ENCODE measurements around the gene LY6G5B.
A peak's percentile ranks its signal among the peaks of the same experiment; 100 is the strongest.

LY6G5B gene

DNA sequence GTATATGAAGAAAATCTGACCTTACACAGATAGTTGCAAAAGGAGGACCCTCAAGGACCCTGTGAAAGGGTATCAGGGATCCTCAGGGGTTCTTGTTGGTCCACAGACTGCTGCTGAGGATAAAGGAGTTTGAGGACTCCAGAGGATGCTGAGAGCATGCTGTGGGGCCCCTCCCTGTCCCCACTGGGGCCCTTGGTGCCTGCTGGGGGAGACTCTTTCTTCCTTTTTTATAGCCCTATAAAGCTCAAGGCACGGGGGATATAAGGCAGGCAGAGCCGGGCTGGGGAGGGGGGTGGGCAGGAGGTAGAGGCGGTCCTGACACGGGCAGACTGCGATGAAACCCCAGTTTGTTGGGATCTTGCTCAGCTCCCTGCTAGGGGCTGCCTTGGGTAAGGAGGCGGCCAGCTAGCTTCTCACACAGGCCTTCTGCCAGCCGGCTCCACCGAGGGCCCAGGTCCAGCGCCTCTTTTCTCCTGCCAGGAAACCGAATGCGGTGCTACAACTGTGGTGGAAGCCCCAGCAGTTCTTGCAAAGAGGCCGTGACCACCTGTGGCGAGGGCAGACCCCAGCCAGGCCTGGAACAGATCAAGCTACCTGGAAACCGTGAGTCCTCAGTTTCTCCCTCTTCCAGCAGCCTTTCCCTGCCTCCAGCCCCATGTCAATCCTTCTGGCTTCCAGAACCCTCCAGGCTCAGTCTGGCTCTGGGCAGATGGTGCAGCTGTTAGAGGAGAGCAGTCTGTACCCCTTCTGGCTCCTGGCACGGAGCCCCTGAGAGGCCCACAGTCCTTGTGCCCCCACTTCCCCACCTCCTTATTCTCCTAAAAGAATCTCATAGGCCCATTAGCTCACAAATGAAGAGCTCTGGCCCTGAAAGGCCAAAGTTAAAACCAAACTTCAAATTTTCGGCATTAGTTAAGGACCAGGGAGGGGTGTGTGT, 45.5 kb downstream of the LY6G5B start, which contains the start of gene LY6G6D:
TSS of gene LY6G6D (plus strand) at position 327 of the 937 bp plus-strand sequence. CDS start at position 335, 8 bp downstream.
- no peak for DNase-seq (ENCODE audit: low read depth)

DNA sequence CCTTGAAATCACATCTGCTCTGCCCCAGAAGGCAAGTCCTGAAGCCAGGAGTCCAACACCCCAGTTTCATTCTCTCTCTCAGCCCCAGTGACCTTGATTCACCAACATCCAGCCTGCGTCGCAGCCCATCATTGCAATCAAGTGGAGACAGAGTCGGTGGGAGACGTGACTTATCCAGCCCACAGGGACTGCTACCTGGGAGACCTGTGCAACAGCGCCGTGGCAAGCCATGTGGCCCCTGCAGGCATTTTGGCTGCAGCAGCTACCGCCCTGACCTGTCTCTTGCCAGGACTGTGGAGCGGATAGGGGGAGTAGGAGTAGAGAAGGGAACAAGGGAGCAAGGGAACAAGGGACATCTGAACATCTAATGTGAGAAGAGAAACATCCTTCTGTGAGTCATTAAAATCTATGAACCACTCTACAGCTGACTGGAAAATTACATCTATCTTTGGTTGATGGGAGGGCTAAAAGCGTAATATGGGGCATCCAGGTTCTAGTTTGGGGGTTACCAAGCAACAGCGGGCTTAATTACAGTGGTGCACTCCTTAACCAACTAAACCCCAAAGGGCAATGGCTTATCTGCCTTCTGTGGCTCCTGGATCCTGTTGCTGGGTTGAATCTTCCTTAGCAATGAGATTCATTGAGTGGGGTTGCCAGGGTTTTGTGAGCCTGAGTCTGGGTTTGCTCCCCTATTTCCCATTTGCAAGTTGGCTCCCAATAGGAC, 47.9 kb downstream of the LY6G5B start:
- DNase-seq (ENCODE audit: low read depth), result no peak

DNA sequence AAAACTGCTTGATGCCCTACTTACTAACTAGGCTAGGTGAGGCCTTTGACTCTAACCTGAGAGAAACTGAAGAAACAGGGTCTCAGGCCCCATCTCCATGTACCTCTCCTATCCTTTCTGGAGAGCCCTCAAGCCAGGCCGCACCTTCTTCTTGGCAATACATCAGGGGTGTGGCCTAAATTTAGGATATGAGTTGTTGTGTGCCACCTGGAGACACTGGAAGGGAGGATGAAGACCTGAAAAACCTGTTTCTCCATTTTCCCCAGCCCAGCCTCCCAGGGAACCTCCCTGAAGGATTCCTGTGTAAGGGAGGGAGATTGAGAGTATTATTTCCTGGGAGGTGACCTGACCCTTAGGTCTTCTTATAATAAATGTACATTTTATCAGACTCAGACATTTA, 48.5 kb downstream of the LY6G5B start:
- DNase-seq (ENCODE audit: low read depth), result no peak

DNA sequence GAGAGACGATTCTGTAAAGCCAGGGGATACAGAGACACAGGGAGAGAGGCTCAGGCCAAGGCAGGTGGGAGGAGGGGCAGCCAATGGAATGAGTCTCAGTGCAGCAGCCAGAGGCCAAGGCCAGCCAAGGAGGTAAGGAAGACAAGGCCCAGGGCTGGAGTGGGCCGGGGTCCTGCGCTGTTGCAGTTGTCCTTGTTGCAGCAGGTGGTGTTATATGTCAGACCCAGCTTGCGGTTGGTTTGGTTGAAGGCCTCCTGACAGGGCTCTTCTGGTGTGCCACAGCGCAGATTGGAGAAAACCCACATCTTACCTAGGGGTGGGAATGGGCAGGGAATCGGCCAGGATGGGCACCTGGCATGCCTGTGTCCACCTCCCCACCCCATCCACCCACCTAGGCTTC, 49.2 kb downstream of the LY6G5B start:
- DNase-seq (ENCODE audit: low read depth), result no peak

DNA sequence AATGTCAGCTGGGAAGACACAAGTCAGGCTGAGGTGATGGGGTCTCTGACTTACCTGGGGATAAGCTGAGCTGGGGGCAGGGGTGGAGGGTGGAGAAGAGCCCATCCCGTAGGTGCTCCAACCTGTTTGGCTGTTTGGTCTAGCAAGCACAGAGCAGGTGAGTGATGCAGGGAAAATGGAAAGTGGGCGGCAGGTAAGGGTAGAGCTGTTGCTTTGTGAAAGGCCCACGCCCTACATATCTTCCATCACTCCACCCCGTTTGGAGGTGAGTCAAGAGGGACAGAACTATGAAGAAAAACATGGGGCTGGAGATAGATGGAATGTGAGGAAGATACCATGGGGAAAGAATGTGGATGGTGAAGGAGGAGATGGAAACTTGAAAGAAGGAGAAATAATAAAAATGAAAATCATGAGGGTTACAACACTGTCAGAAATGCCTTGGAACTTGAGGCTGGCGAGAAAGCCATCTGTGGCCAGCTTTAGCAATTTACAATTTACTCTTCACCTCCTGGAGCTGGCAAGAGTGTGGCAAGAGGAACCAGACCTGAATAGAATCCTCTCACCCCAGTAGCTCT, 50.5 kb downstream of the LY6G5B start:
- DNase-seq (ENCODE audit: low read depth), result peak; percentile 34

DNA sequence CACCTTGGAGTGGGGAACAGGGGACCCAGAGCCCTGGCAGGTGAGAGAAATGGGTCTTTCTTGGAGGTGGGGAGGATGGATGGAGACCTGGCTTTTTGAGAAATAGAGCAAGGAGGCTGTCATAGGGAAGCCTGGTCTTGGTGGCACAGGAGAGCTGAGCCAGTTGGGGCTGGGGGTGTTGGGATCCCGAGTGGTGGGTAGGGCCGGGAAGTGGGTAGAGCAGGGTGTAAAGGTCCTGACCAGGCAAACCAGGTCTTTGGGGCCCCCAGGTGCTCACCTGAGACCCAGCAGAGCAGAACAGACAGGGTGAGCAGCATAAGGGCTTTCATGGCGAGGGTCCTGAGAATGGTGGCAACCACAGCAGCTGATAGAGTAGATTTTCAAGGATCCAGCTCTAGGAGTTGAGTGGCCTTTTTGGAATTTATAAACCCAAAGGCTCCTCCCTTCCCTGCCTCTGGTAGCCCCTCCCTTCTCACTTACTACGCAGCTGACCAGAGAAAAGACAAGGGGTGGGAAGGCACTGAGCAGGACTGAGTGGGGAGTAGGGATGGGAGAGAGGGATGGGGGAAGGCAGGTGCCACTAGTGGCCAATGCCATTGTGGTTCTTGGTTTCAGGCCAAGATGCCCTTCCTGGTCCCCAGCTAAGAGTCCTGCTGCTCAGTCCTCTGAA, 51.7 kb downstream of the LY6G5B start, which contains the start of gene LY6G6C:
TSS of gene LY6G6C (minus strand) at position 396 of the 670 bp plus-strand sequence. CDS start at position 329, 67 bp downstream.
- DNase-seq (ENCODE audit: low read depth), result peak; percentile 25

DNA sequence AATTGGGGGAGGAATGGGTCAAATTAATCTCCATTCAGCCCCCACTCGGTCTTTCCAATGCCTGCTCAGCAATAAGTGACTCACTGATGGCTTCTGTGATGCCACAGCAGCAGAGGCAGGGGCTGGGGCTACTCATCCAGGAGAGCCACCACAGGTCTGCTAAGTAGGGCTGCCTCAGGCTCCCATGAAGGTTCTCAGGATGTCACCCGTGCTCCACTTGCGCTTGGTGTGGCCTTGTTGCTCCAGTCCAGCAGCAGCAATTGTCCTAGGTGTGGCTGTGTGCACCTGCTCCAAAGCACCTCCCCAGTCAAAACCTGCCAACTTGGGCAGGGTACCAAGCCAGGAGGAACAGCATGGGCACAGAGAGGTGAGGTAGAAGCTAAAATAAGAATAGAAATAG, 52.4 kb downstream of the LY6G5B start:
- no peak for DNase-seq (ENCODE audit: low read depth)

Measured in EH (cell line).